ENCODE measurements around the gene VAV3.

GRCh38 chr1:107833061-107833460, 131.9 kb downstream of the VAV3 start:
- TF ChIP-seq CTCF (IDR thresholded peaks at IDR 0.05 in 2 of 3, conservative IDR thresholded peaks at IDR 0.05 in 1 of 3; ENCODE audit: borderline replicate concordance in 1 of 3, insufficient read depth in 1 of 3, low read depth in 2 of 3, low read length in 2 of 3) (no peak), POLR2A (IDR thresholded peaks at IDR 0.05; ENCODE audit: borderline replicate concordance, extremely low read depth, insufficient read depth, insufficient read length) (no peak), POLR2AphosphoS5 (IDR thresholded peaks at IDR 0.05; ENCODE audit: low read depth, low read length) (no peak), EZH2 (IDR thresholded peaks at IDR 0.05) (no peak), YY1 (IDR thresholded peaks at IDR 0.05; ENCODE audit: extremely low read depth, insufficient replicate concordance, low read depth, low read length) (no peak), MAX (IDR thresholded peaks at IDR 0.05) (no peak), ZBTB33 (IDR thresholded peaks at IDR 0.05; ENCODE audit: extremely low read depth, insufficient replicate concordance, low read length) (no peak), SRF (IDR thresholded peaks at IDR 0.05; ENCODE audit: low read depth) (no peak)
